Suprapubic skin (tissue), 4 donors: ENCODE results near the gene CAB39L. TPM values are rescaled to one million over a fixed set of nuclear protein-coding genes. Genes with fewer than 3 reads are reported as not detected.
"Not testable (repeated sequence)": the region's sequence is repeated elsewhere in the genome, so short reads cannot be mapped to it uniquely, and the experiment has no call there.

Experiments used
- DNase-seq, 2 donors: peaks; one replicate each; pipeline ENCODE4 v3.0.0-alpha.2; 2019; ENCODE audit warnings: low spot score in 2 of 2
- H3K27ac ChIP-seq: fragments of 200-600 bp; sonication (generic); one replicate; pipeline ENCODE4 v1.5.1; 2019
- H3K27me3 ChIP-seq: fragments of 200-600 bp; sonication (generic); one replicate; pipeline ENCODE4 v1.5.1; 2019
- H3K36me3 ChIP-seq: fragments of 200-600 bp; sonication (generic); one replicate; pipeline ENCODE4 v1.5.1; 2019
- H3K4me1 ChIP-seq: fragments of 200-600 bp; sonication (generic); one replicate; pipeline ENCODE4 v1.5.1; 2019
- H3K4me3 ChIP-seq: fragments of 200-600 bp; sonication (generic); one replicate; pipeline ENCODE4 v1.5.1; 2019; ENCODE audit warnings: mild to moderate bottlenecking
- H3K9me3 ChIP-seq: fragments of 200-600 bp; sonication (generic); one replicate; pipeline ENCODE4 v1.5.1; 2019
- CTCF ChIP-seq, 2 donors: fragments of 200-600 bp in 1 of 2; fragments of 450-650 bp in 1 of 2; sonication (generic) in 1 of 2; IDR thresholded peaks; one replicate each; pipeline ENCODE4 v1.5.1; 2016 to 2019; ENCODE audit warnings: antibody characterized with exemption in 2 of 2, mild to moderate bottlenecking in 1 of 2, moderate library complexity in 1 of 2
- EP300 ChIP-seq: sonication (generic); formaldehyde crosslinking; IDR thresholded peaks from one replicate; pipeline ENCODE4 v1.6.1; 2017; ENCODE audit warnings: antibody characterized with exemption
- POLR2A ChIP-seq, 2 donors: fragments of 450-650 bp; IDR thresholded peaks; one replicate each; pipeline ENCODE4 v1.6.1; 2017; ENCODE audit warnings: antibody characterized with exemption in 2 of 2, mild to moderate bottlenecking in 2 of 2, moderate library complexity in 2 of 2
- POLR2AphosphoS5 ChIP-seq, 3 donors: sonication (generic); formaldehyde crosslinking; IDR thresholded peaks; one replicate each; pipeline ENCODE4 v1.6.1; 2017; ENCODE audit warnings: antibody characterized with exemption in 3 of 3
- WGBS: methylation state at CpG from one replicate; pipeline ENCODE4 v1.1.5; 2018; 5-methylcytosine and 5-hydroxymethylcytosine counted together
- total RNA-seq, 4 donors: library from RNA; depleted of rRNA; stranded (reverse); fragments of >200 nt; gene quantifications; one replicate each; pipeline ENCODE4 v1.1.0, GENCODE V29; 2016

Gene CAB39L
- total RNA-seq, 4 donors from 2014 or later: 17.8 to 45.1 (median 28.6) TPM

GRCh38 chr13:49296659-49297058 lies 147.2 kb downstream of the CAB39L start:
- WGBS: 100% methylated on average over 2 of the region's 2 CpGs
- no peak overlapping the region for H3K4me3 ChIP-seq
- DNase-seq: no peak
- no peaks in the 10 kb centered on the region for H3K9me3 ChIP-seq
- H3K27ac ChIP-seq: no peak overlapping the region
- no peaks in the 10 kb centered on the region for H3K27me3 ChIP-seq
- H3K36me3 ChIP-seq: no peaks in the 10 kb centered on the region
- TF ChIP-seq POLR2AphosphoS5 (IDR thresholded peaks at IDR 0.05): no peak
- peaks cover 7% of the 10 kb centered on the region for H3K4me1 ChIP-seq

GRCh38 chr13:49295244-49295643 lies 148.6 kb downstream of the CAB39L start:
- no peaks in the 10 kb centered on the region for H3K27me3 ChIP-seq
- WGBS: 57% methylated on average over 6 of the region's 6 CpGs
- TF ChIP-seq CTCF (IDR thresholded peaks at IDR 0.05) (no peak), POLR2A (IDR thresholded peaks at IDR 0.05) (no peak), POLR2AphosphoS5 (IDR thresholded peaks at IDR 0.05) (no peak), EP300 (no peak)
- H3K4me3 ChIP-seq: no peak overlapping the region
- DNase-seq: no peak
- H3K4me1 ChIP-seq: no peaks in the 10 kb centered on the region
- H3K9me3 ChIP-seq: no peaks in the 10 kb centered on the region
- no peak overlapping the region for H3K27ac ChIP-seq
- no peaks in the 10 kb centered on the region for H3K36me3 ChIP-seq

GRCh38 chr13:49294723-49295122 lies 149.1 kb downstream of the CAB39L start:
- not testable (repeated sequence) for H3K27ac ChIP-seq, H3K4me3 ChIP-seq, H3K27me3 ChIP-seq, DNase-seq, H3K4me1 ChIP-seq, H3K36me3 ChIP-seq, H3K9me3 ChIP-seq
- WGBS: 98% methylated on average over 6 of the region's 6 CpGs

GRCh38 chr13:49292742-49293486 lies 150.9 kb downstream of the CAB39L start:
- no peaks in the 10 kb centered on the region for H3K27me3 ChIP-seq
- no peak overlapping the region for H3K27ac ChIP-seq
- no peak for DNase-seq
- no peak overlapping the region for H3K4me3 ChIP-seq
- H3K4me1 ChIP-seq: no peaks in the 10 kb centered on the region
- H3K9me3 ChIP-seq: no peaks in the 10 kb centered on the region
- WGBS: 48% methylated on average over 6 of the region's 6 CpGs
- no peak for TF ChIP-seq EP300
- no peak for TF ChIP-seq POLR2AphosphoS5 (IDR thresholded peaks at IDR 0.05)
- TF ChIP-seq CTCF (IDR thresholded peaks at IDR 0.05): no peak
- no peak for TF ChIP-seq POLR2A (IDR thresholded peaks at IDR 0.05)
- H3K36me3 ChIP-seq: no peaks in the 10 kb centered on the region

- Histone ChIP-seq H3K9me3 (no peaks in the 10 kb centered on the region), H3K4me1 (no peaks in the 10 kb centered on the region), H3K36me3 (no peaks in the 10 kb centered on the region), H3K27me3 (no peaks in the 10 kb centered on the region), H3K27ac (no peak overlapping the region), H3K4me3 (no peak overlapping the region)
- TF ChIP-seq POLR2AphosphoS5 (IDR thresholded peaks at IDR 0.05) (no peak), POLR2A (IDR thresholded peaks at IDR 0.05) (no peak), CTCF (IDR thresholded peaks at IDR 0.05) (no peak), EP300 (no peak)
- no peak for DNase-seq
Measured at GRCh38 chr13:49288458-49288857, 155.4 kb downstream of the CAB39L start.

GRCh38 chr13:49287995-49288394 lies 155.9 kb downstream of the CAB39L start:
- no peaks in the 10 kb centered on the region for H3K4me1 ChIP-seq
- no peak overlapping the region for H3K4me3 ChIP-seq
- TF ChIP-seq POLR2AphosphoS5 (IDR thresholded peaks at IDR 0.05) (no peak), CTCF (IDR thresholded peaks at IDR 0.05) (no peak), POLR2A (IDR thresholded peaks at IDR 0.05) (no peak), EP300 (no peak)
- no peaks in the 10 kb centered on the region for H3K36me3 ChIP-seq
- H3K27ac ChIP-seq: no peak overlapping the region
- no peak for DNase-seq
- no peaks in the 10 kb centered on the region for H3K27me3 ChIP-seq
- 89% methylated on average over 1 of the region's 1 CpG for WGBS
- H3K9me3 ChIP-seq: no peaks in the 10 kb centered on the region
